GM12878 (cell line): ENCODE results near the gene FBLN5.

Experiments used
- GABPA ChIP-seq: IDR thresholded peaks from 2 replicates; pipeline ENCODE4 v1.6.1; 2014; ENCODE audit warnings: antibody characterized with exemption, low read depth, mild to moderate bottlenecking, inconsistent platforms
- HCFC1 ChIP-seq: fragments of 150-350 bp; IDR thresholded peaks from 2 replicates; pipeline ENCODE4 v1.6.1; 2014; ENCODE audit warnings: low read length

DNA sequence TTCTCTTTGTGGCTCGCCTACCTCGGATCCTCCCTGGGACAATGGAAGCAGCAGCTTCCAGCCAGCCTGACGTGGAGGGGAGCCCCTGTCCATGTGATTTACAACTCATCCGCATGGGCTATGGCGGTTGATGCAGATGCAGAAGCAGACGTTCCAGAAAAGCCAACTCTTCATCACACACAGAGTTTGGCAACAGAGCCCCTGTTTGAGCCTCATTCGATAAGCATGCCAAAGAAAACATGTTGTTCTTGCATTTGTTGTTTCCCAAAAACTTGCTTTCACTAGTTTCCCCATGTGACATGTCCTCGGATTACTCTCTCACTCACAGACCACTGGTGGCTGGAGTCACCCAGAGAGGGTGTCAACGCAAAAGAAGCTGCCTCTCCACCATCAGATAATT lies 63.7 kb downstream of the FBLN5 start:
- no peak for TF ChIP-seq GABPA
- no peak for TF ChIP-seq HCFC1
